Fibroblast of mammary gland (primary cell): ENCODE results near the gene ELK3.

Experiments used
- DNase-seq: peaks from one replicate; pipeline ENCODE4 v3.0.0-alpha.2; 2010; ENCODE audit warnings: low read depth
- H3K4me3 ChIP-seq: 2 replicates; pipeline ENCODE4 v1.5.1; 2011; ENCODE audit warnings: low read depth, mild to moderate bottlenecking, low read length, moderate library complexity; ENCODE audit not compliant: control insufficient read depth
- TF ChIP-seq, protein P1 (sequence below): conservative IDR thresholded peaks from 2 replicates; pipeline ENCODE4 v1.5.1; 2011; ENCODE audit warnings: low read depth, low read length, inconsistent platforms; ENCODE audit not compliant: control insufficient read depth, insufficient read depth

Gene ELK3

DNA sequence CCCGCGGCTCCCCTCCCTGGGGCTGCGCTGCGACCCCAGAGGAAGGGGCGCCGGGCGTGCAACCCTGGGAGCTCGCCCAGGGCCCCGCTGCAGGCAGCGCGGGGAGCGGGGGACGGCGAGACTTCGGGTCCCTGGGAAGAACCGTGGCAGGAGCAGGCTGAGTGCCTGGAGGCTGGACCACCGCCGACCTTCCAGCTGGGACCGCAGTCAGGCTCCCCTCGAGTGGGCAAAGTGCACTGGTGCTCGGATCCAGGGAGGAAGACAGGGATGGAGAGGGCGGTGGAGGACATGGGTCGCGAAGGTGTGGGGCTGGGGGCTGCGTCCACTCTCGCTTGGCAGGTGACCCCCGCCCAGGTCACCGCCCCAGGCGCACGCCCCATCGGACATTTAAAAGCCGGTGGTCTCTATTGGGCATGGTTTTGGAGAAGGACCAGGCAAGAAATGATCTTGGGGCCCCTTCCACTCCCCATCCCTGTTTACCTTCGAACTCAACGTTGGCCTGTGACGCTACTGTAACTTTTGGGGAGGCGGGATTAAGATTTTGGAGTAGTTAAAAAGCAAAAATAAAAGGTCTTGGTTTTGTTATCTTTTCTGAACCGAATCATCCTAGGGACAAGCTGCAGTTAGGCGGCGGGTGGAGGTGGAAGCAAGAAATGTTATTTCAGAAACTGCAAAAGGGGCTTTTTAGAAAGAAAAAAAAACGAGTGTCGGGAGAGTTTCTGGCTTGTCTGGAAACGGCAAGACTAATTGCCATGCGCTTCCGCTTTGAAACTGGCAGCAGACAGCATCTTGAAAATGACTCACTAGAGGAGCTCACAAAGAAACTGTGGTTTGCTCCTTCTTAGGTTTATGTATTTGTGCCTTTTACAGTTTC, 1.0 kb downstream of the ELK3 start:
- TF ChIP-seq, protein P1, sequence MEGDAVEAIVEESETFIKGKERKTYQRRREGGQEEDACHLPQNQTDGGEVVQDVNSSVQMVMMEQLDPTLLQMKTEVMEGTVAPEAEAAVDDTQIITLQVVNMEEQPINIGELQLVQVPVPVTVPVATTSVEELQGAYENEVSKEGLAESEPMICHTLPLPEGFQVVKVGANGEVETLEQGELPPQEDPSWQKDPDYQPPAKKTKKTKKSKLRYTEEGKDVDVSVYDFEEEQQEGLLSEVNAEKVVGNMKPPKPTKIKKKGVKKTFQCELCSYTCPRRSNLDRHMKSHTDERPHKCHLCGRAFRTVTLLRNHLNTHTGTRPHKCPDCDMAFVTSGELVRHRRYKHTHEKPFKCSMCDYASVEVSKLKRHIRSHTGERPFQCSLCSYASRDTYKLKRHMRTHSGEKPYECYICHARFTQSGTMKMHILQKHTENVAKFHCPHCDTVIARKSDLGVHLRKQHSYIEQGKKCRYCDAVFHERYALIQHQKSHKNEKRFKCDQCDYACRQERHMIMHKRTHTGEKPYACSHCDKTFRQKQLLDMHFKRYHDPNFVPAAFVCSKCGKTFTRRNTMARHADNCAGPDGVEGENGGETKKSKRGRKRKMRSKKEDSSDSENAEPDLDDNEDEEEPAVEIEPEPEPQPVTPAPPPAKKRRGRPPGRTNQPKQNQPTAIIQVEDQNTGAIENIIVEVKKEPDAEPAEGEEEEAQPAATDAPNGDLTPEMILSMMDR = no peak

DNA sequence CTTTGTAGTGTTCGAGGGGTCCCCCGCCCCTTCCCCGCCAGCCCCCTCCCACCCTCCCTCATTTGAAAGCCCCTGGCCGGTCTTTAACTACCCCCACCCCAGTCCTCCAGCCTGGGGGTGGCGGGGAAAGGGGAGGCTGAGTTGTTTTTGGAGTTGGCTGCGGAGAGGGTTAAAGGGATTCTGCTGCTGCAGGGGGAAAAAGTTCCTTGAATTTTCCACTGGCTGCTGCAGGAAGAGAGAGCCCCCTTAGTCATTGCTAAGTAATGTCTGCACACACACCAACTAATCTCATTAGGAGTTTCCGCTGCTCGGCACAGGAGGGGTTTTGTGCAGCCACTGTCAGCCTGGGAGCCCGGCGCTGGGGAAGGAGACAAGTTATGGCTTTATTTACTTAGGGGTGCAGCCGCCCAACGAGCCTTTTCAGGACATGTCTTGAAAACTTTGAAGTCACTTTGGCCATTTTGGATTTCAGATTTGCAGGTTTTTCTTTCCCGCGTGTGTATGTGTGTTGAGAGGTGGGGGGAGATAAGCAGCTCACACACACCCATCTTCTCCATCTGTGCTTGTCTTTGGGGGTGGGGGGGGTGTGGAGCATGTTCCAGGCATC, 1.8 kb downstream of the ELK3 start:
- H3K4me3 ChIP-seq = peak overlapping the region; percentile 65
- TF ChIP-seq, protein P1 = no peak
- peak; percentile 60 for DNase-seq

More for the DNA sequence above, 1.0 kb downstream of the ELK3 start:
- DNase-seq = peak; percentile 92
- peak overlapping the region; percentile 65 for H3K4me3 ChIP-seq

DNA sequence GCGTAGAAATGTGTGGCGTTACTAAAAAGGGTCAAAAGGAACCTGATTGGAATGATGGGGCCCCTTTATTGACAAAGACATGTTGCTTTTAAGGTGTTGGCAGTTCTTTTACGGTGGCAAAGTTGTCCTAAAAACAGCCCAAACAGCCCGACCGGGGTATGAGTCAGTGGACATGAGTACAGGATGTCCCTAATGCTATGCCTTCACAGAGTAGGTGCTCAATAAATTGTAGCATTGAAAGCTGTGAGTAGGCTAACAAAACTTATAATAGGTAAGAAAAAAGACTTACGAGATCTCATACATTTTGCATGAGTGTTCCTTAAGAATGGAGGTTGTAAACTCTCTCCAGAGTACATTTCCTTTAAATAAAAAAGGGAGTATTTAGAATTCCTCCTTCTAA, 2.6 kb downstream of the ELK3 start:
- H3K4me3 ChIP-seq = peak overlapping the region; percentile 65
- TF ChIP-seq, protein P1 = no peak

DNA sequence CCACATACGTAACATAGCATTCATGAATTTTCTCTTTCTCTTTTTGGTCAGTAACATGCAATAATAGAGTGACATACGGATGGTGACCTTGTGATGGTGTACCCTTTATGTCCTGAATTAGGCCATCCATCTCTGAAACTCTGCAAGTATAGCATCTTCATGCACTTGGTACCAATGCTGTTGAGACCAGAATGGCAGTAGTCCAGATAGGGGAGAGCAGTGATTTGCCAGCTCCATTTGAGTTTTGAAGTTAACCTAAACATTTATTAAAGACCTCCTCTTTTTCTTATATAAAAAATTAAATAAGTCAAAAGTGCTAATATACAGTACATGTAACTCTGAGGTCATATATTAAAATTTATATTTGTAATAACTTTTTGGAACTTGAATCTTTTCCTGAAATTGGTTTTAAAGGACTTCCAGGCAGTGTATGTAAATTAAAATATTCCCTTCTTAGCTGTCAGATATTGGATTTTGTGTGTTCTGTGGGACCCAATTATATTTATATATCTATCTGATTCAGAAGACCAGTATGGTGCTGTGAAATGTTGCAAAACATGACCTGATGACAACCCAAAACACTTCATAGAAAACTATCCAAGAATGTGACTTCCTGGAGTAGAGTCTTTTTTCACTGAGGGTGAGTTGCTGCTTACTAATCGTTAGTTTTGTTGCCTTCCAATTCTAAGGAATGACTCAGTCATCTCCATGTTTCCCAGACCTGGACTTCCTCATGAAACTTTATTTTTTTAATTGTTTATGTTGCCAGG, 3.5 kb downstream of the ELK3 start:
- TF ChIP-seq, protein P1 = no peak
- H3K4me3 ChIP-seq = peak overlapping the region; percentile 65
- DNase-seq = peak; percentile 99

More for the DNA sequence above, 2.6 kb downstream of the ELK3 start:
- DNase-seq = peak; percentile 90

DNA sequence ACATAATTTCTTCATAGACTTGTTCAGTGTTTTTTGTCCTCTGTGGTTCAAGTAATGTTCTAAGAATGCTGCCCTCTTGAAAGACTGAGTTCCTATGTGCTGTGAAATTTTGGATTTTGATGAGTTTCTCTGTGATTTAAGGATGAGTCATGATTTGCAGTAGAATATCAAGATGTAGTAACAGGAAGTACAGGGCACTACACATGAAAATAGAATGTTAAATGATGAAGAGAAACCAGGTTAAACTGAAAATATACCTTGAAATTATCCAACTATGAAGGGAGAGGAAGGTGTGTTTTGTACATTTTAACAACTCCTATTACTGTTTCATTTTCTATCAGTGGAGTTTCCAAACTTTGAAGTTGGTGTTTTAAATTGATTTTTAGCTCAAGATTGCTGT, 4.8 kb downstream of the ELK3 start:
- TF ChIP-seq, protein P1 = no peak
- H3K4me3 ChIP-seq = no peak overlapping the region
- peak; percentile 96 for DNase-seq

DNA sequence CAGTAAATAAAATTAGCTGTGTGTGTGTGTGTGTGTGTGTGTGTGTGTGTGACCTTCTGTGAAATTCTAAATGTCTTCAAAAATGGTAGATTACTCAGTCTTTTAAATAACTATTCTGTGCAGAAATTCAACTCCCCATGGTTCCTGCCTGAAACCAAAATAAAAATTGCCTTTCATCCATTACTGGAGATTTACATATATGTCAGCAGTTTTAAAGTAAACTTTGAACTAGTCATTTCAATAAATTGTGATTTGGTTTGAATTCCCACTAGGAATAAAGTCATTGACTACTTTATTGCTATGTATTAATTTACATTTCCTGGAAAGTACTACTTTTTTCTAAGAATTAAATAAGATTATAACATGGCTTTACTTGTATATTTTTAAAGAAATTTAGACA, 5.3 kb downstream of the ELK3 start:
- no peak overlapping the region for H3K4me3 ChIP-seq

More for the DNA sequence above, 5.3 kb downstream of the ELK3 start:
- TF ChIP-seq, protein P1 = no peak
- no peak for DNase-seq
